Osteoblast (primary cell): ENCODE measurements around the gene LRP1-AS. TPM values are rescaled to one million over a fixed set of nuclear protein-coding genes. Genes with fewer than 3 reads are reported as not detected.

Experiments
- DNase-seq: peaks from one replicate; pipeline ENCODE4 v3.0.0; 2011; ENCODE audit warnings: low spot score, mixed read lengths; ENCODE audit not compliant: insufficient read length; ENCODE audit errors: missing footprints
- H2AFZ ChIP-seq: 2 replicates; pipeline ENCODE4 v1.6.0; 2011; ENCODE audit warnings: mild to moderate bottlenecking, low read length
- H3K27ac ChIP-seq: 2 replicates; pipeline ENCODE4 v1.5.1; 2011; ENCODE audit warnings: mild to moderate bottlenecking, low read depth, low read length, moderate library complexity
- H3K27me3 ChIP-seq: 2 replicates; pipeline ENCODE4 v1.6.0; 2012; ENCODE audit warnings: mild to moderate bottlenecking, control low read depth, inconsistent platforms, low read length, moderate library complexity; ENCODE audit not compliant: insufficient read depth
- H3K36me3 ChIP-seq: 2 replicates; pipeline ENCODE4 v1.5.1; 2011; ENCODE audit warnings: mild to moderate bottlenecking, low read length, control low read depth, moderate library complexity; ENCODE audit not compliant: insufficient read depth
- H3K4me1 ChIP-seq: 2 replicates; pipeline ENCODE4 v1.5.1; 2011; ENCODE audit warnings: mild to moderate bottlenecking, low read length, control low read depth, moderate library complexity; ENCODE audit not compliant: insufficient read depth
- H3K4me2 ChIP-seq: 2 replicates; pipeline ENCODE4 v1.6.0; 2011; ENCODE audit warnings: mild to moderate bottlenecking, low read length; ENCODE audit not compliant: insufficient read depth
- H3K4me3 ChIP-seq: fragments of 200-600 bp; sonication (generic); 3 replicates; pipeline ENCODE4 v1.5.1; 2012; ENCODE audit warnings: mild to moderate bottlenecking, low read length, inconsistent platforms; ENCODE audit not compliant: insufficient read depth
- H3K79me2 ChIP-seq: 2 replicates; pipeline ENCODE4 v1.6.0; 2012; ENCODE audit warnings: mild to moderate bottlenecking, low read length, control low read depth, inconsistent platforms; ENCODE audit not compliant: insufficient read depth
- H3K9me3 ChIP-seq: 2 replicates; pipeline ENCODE4 v1.5.1; 2011; ENCODE audit warnings: low read depth, low read length, control low read depth
- H4K20me1 ChIP-seq: 2 replicates; pipeline ENCODE4 v1.6.0; 2012; ENCODE audit warnings: mild to moderate bottlenecking, low read length, control low read depth; ENCODE audit not compliant: insufficient read depth
- total RNA-seq: library from RNA; depleted of rRNA; stranded (reverse); fragments of >200 nt; gene quantifications from 2 replicates; pipeline ENCODE4 v1.2.3, GENCODE V29; 2012
- TF ChIP-seq, protein P1 (sequence below): IDR thresholded peaks from 2 replicates; pipeline ENCODE4 v1.5.1; 2011; ENCODE audit warnings: mild to moderate bottlenecking, low read depth, low read length, moderate library complexity; ENCODE audit errors: extremely low read depth

The LRP1-AS gene
- total RNA-seq, 1 donor, result not detected

DNA sequence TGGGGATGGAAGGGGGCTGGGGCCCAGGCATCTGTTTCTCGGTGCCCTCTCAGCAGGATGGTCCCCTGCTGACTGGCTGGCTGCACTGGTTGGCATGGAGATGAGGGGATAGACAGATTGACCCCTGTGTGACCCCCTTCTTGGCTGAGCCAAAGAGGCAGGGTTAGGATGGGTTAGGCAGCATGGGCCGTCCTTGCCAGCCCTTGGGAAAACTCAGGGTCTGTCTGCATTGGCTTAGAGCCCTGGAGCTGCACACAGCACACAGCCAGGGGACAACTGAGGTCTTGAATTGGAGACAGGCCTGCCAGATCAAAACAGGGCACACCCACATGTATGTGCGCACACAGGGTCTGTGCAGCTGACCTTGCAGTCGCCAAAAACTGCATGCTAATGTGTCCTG, 11.2 kb upstream of the LRP1-AS start:
- Histone ChIP-seq H3K4me3 (no peak overlapping the region), H3K36me3 (peaks cover 100% of the 10 kb centered on the region), H4K20me1 (peaks cover 58% of the 10 kb centered on the region), H3K79me2 (peaks cover 92% of the 10 kb centered on the region), H2AFZ (no peak overlapping the region), H3K4me1 (peaks cover 9% of the 10 kb centered on the region), H3K27ac (peak overlapping the region; percentile 5), H3K27me3 (no peaks in the 10 kb centered on the region), H3K9me3 (no peaks in the 10 kb centered on the region), H3K4me2 (no peak overlapping the region)
- DNase-seq, result peak; percentile 5
- TF ChIP-seq, protein P1, sequence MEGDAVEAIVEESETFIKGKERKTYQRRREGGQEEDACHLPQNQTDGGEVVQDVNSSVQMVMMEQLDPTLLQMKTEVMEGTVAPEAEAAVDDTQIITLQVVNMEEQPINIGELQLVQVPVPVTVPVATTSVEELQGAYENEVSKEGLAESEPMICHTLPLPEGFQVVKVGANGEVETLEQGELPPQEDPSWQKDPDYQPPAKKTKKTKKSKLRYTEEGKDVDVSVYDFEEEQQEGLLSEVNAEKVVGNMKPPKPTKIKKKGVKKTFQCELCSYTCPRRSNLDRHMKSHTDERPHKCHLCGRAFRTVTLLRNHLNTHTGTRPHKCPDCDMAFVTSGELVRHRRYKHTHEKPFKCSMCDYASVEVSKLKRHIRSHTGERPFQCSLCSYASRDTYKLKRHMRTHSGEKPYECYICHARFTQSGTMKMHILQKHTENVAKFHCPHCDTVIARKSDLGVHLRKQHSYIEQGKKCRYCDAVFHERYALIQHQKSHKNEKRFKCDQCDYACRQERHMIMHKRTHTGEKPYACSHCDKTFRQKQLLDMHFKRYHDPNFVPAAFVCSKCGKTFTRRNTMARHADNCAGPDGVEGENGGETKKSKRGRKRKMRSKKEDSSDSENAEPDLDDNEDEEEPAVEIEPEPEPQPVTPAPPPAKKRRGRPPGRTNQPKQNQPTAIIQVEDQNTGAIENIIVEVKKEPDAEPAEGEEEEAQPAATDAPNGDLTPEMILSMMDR, result no peak

DNA sequence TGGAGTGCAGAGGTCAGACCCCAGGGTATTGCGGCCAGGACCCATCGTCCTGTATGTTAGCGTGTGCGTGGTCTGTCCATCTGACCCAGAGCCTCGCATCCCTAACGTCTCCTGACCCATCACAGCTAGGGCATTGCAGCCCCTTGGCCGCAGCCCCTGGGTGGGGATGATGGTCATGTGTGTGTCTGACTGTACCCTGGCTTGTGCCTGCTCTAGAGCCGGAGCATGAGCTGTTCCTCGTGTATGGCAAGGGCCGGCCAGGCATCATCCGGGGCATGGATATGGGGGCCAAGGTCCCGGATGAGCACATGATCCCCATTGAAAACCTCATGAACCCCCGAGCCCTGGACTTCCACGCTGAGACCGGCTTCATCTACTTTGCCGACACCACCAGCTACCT, 10.8 kb upstream of the LRP1-AS start:
- peaks cover 100% of the 10 kb centered on the region for H3K36me3 ChIP-seq
- peaks cover 97% of the 10 kb centered on the region for H3K79me2 ChIP-seq
- H3K9me3 ChIP-seq, result no peaks in the 10 kb centered on the region
- no peak overlapping the region for H3K4me3 ChIP-seq
- H3K27ac ChIP-seq, result peak overlapping the region; percentile 5
- peaks cover 63% of the 10 kb centered on the region for H4K20me1 ChIP-seq
- H2AFZ ChIP-seq, result no peak overlapping the region
- TF ChIP-seq, protein P1, result no peak
- peaks cover 11% of the 10 kb centered on the region for H3K4me1 ChIP-seq
- no peaks in the 10 kb centered on the region for H3K27me3 ChIP-seq
- no peak for DNase-seq
- H3K4me2 ChIP-seq, result no peak overlapping the region

DNA sequence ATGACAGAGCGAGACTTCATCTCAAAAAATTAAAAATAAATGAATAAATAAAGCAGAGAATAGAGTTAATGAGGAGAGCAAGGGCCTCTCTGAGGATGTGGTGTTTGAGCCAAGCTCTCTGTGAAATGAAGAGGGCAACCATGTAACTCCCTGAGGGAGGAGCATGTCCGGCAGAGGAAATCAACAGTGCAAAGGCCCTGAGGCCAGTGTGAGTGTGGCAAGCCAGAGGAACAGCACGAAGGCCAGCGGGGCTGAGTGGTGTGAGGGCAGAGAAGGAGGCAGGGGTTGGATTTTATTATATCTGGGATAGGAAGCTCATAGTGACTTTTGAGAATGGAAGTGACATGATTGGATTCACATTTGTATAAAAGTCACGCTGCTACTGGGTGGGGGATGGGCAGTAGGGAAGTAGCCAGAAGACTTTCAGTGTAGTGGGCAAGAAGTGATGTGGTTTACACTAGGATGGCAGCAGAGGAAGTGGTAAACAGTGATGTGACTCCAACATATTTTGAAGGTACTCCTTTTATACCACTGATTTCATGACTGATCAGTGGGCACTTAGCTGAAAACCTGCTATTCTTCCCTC, 10.3 kb upstream of the LRP1-AS start:
- peaks cover 98% of the 10 kb centered on the region for H3K36me3 ChIP-seq
- H3K79me2 ChIP-seq, result peaks cover 98% of the 10 kb centered on the region
- peaks cover 63% of the 10 kb centered on the region for H4K20me1 ChIP-seq

DNA sequence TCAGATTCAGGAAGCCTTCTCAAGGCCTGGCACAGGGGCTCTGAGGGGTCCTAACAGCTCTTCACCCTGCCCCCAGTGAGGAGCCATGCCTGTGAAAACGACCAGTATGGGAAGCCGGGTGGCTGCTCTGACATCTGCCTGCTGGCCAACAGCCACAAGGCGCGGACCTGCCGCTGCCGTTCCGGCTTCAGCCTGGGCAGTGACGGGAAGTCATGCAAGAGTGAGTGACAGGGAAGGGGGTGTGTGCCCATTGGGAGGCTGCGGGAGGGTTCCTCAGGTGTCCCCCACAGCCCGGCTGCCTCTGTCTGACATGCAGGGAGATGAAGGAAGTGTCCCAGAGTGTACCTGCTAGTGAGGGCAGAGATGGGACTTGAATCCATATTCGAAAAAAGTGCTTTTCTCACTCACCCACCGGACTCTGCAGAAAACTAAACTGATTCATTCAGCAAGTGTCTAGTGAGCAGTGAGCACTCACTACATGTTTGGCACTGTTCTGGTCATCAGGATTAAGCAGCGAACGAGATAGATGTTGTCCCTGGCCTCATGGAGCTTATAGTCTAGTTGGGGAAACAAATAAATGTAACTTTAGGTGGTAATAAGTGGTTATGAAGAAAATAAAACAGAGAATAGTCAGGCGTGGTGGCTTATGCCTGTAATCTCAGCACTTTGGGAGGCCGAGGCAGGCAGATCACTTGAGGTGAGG, 9.4 kb upstream of the LRP1-AS start:
- TF ChIP-seq, protein P1, result no peak
- no peak for DNase-seq
- Histone ChIP-seq H3K4me3 (no peak overlapping the region), H3K79me2 (peaks cover 92% of the 10 kb centered on the region), H2AFZ (no peak overlapping the region), H3K27me3 (no peaks in the 10 kb centered on the region), H3K27ac (no peak overlapping the region), H3K9me3 (no peaks in the 10 kb centered on the region), H4K20me1 (peaks cover 63% of the 10 kb centered on the region), H3K36me3 (peaks cover 90% of the 10 kb centered on the region), H3K4me1 (peaks cover 24% of the 10 kb centered on the region), H3K4me2 (no peak overlapping the region)

More for the DNA sequence above, 10.3 kb upstream of the LRP1-AS start:
- Histone ChIP-seq H3K9me3 (no peaks in the 10 kb centered on the region), H3K27me3 (no peaks in the 10 kb centered on the region), H2AFZ (no peak overlapping the region), H3K4me3 (no peak overlapping the region), H3K27ac (peak overlapping the region; percentile 5), H3K4me1 (peaks cover 16% of the 10 kb centered on the region), H3K4me2 (no peak overlapping the region)
- no peak for DNase-seq
- TF ChIP-seq, protein P1, result no peak
